Measurements from ENCODE around the gene TPTE2. TPM values are rescaled to one million over a fixed set of nuclear protein-coding genes. Genes with fewer than 3 reads are reported as not detected.

TPTE2 gene
- polyA plus RNA-seq, 1 of the 3 experiments (the other 2 are of a cell fraction), result not detected

GRCh38 chr13:19605161-19605955 lies 44.0 kb upstream of the TPTE2 start (continued):
- TF ChIP-seq REST (IDR thresholded peaks at IDR 0.05; ENCODE audit: low read depth, low read length) (no peak), FOSL2 (IDR thresholded peaks at IDR 0.05; ENCODE audit: borderline replicate concordance, low read depth) (no peak), MXI1 (IDR thresholded peaks at IDR 0.05; ENCODE audit: low read depth, low read length) (no peak), RCOR1 (IDR thresholded peaks at IDR 0.05; ENCODE audit: low read length) (no peak), RXRA (IDR thresholded peaks at IDR 0.05; ENCODE audit: borderline replicate concordance, low read depth) (no peak), POLR2AphosphoS5 (IDR thresholded peaks at IDR 0.05; ENCODE audit: low read depth, low read length) (no peak), SIN3A (IDR thresholded peaks at IDR 0.05; ENCODE audit: borderline replicate concordance, low read depth, low read length) (no peak), CHD2 (IDR thresholded peaks at IDR 0.05; ENCODE audit: low read length, partially characterized antibody) (no peak), TCF12 (IDR thresholded peaks at IDR 0.05) (no peak), GABPA (IDR thresholded peaks at IDR 0.05; ENCODE audit: low read depth) (no peak), RAD21 (IDR thresholded peaks at IDR 0.05; ENCODE audit: low read length) (no peak)

GRCh38 chr13:19604306-19604705 lies 43.0 kb upstream of the TPTE2 start:
- POLR2A ChIA-PET, result no interaction called here
- Histone ChIP-seq H3F3A (replicated peaks; ENCODE audit: insufficient read depth) (peaks cover 6% of the 10 kb centered on the region), H3K4me3 (ENCODE audit: low read depth in 2 of 2, low read length in 1 of 2) (no peak overlapping the region), H3K9ac (no peak overlapping the region), H3K9me2 (no peaks in the 10 kb centered on the region), H3K79me2 (ENCODE audit: insufficient read depth) (peaks cover 4% of the 10 kb centered on the region; the same call in 1 of the 2 replicates), H3K4me1 (ENCODE audit: control insufficient read depth in 1 of 2, insufficient read depth in 2 of 2, low read depth in 1 of 2, low read length in 1 of 2) (no peaks in the 10 kb centered on the region; a peak in 1 of 4 replicates), H4K20me1 (ENCODE audit: insufficient read depth) (no peaks in the 10 kb centered on the region), H3K4me2 (no peak overlapping the region), H3K36me3 (replicated peaks in 1 of 2; ENCODE audit: control insufficient read depth in 1 of 2, insufficient read depth in 2 of 2, low read length in 1 of 2) (no peaks in the 10 kb centered on the region), H2AFZ (ENCODE audit: low read depth) (no peak overlapping the region), H3K27me3 (ENCODE audit: insufficient read depth) (no peaks in the 10 kb centered on the region), H3K27ac (ENCODE audit: low read depth in 2 of 2, low read length in 1 of 2) (no peak overlapping the region), H3K9me3 (no peaks in the 10 kb centered on the region)
- no peak for DNase-seq
- TF ChIP-seq JUND (IDR thresholded peaks at IDR 0.05), result no peak
- TF ChIP-seq NRF1 (IDR thresholded peaks at IDR 0.05; ENCODE audit: low read depth, low read length), result no peak
- TF ChIP-seq GATA2 (CRISPR knock-in tag; IDR thresholded peaks at IDR 0.05), result no peak
- TF ChIP-seq NFIC (IDR thresholded peaks at IDR 0.05; ENCODE audit: borderline replicate concordance), result no peak
- TF ChIP-seq ZBTB33 (IDR thresholded peaks at IDR 0.05; ENCODE audit: borderline replicate concordance, low read depth), result no peak
- no peak for TF ChIP-seq FOXM1 (IDR thresholded peaks at IDR 0.05; ENCODE audit: low read depth)
- TF ChIP-seq EP300 (IDR thresholded peaks at IDR 0.05; ENCODE audit: borderline replicate concordance in 1 of 2, low read depth in 1 of 2, low read length in 1 of 2), result no peak
- TF ChIP-seq TCF12 (IDR thresholded peaks at IDR 0.05), result no peak
- TF ChIP-seq SIN3A (IDR thresholded peaks at IDR 0.05; ENCODE audit: borderline replicate concordance, low read depth, low read length), result no peak
- no peak for TF ChIP-seq REST (IDR thresholded peaks at IDR 0.05; ENCODE audit: low read depth, low read length)
- TF ChIP-seq SMC3 (IDR thresholded peaks at IDR 0.05; ENCODE audit: low read depth, low read length), result no peak
- WGBS (ENCODE audit: low lambda C conversion rate), result 72% methylated on average over 6 of the region's 6 CpGs
- CTCF ChIA-PET, result interaction anchor here (0.6 kb wide), 1 partner anchor 23 kb away, joined by 3 read pairs; no protein-coding TSS in a partner anchor

All from SK-N-SH (cell line).